ENCODE data around the gene MEIKIN.

DNA sequence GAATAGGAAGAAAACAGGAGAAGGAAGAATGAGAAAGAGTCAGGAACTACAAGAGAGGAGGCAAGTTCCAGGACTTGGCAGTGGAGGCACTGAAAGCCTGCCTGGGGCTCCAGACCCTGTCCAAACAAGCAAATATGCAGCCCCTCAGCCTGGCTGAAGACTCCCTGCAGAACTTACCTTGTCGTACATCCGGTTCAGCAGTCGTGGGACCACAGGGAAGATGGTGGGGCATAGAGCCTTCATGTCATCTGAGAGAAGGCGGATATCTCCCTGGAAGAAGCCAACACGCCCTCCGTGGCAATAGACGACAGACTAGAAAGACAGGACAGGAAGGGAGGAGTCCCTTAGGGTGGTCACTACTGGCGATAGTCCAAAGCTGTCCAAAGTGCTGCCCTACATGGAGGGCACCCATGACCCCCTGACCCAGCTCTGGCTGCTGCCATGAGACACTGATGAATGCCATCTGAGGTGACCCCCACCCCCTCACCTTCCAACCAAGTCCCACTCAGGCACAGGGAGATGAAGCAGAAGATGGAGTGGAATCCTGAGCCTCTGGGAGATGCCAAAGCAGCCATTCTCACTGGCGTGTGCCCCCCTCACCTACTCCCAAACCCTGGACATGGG lies 27.7 kb upstream of the MEIKIN start:
- TF ChIP-seq, protein P1, sequence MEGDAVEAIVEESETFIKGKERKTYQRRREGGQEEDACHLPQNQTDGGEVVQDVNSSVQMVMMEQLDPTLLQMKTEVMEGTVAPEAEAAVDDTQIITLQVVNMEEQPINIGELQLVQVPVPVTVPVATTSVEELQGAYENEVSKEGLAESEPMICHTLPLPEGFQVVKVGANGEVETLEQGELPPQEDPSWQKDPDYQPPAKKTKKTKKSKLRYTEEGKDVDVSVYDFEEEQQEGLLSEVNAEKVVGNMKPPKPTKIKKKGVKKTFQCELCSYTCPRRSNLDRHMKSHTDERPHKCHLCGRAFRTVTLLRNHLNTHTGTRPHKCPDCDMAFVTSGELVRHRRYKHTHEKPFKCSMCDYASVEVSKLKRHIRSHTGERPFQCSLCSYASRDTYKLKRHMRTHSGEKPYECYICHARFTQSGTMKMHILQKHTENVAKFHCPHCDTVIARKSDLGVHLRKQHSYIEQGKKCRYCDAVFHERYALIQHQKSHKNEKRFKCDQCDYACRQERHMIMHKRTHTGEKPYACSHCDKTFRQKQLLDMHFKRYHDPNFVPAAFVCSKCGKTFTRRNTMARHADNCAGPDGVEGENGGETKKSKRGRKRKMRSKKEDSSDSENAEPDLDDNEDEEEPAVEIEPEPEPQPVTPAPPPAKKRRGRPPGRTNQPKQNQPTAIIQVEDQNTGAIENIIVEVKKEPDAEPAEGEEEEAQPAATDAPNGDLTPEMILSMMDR (IDR thresholded peaks at IDR 0.05) = no peak
- TF ChIP-seq POLR2A (IDR thresholded peaks at IDR 0.05) = no peak
